Spinal cord (tissue), 10 donors: Measurements from ENCODE around the gene PIM2. TPM values are rescaled to one million over a fixed set of nuclear protein-coding genes. Genes with fewer than 3 reads are reported as not detected.
A peak's percentile ranks its signal among the peaks of the same experiment; 100 is the strongest.
"Not testable (repeated sequence)": the region's sequence is repeated elsewhere in the genome, so short reads cannot be mapped to it uniquely, and the experiment has no call there.

Source experiments
- DNase-seq, 6 donors: peaks; one replicate each; pipeline versions ENCODE4 v3.0.0 to v3.0.0-alpha.2; 2013 to 2015; ENCODE audit warnings: low spot score in 6 of 6, low read depth in 4 of 6
- H3K27ac ChIP-seq: one replicate; pipeline ENCODE4 v1.5.1; 2013; ENCODE audit warnings: low read depth, low read length, control low read depth
- H3K27me3 ChIP-seq: one replicate; pipeline ENCODE4 v1.6.1; 2013; ENCODE audit warnings: low read length; ENCODE audit not compliant: control insufficient read depth, insufficient read depth
- H3K36me3 ChIP-seq: one replicate; pipeline ENCODE4 v1.6.1; 2013; ENCODE audit warnings: low read length; ENCODE audit not compliant: control insufficient read depth, insufficient read depth
- H3K4me1 ChIP-seq: one replicate; pipeline ENCODE4 v1.6.1; 2013; ENCODE audit warnings: low read length; ENCODE audit not compliant: control insufficient read depth, insufficient read depth
- H3K4me3 ChIP-seq: one replicate; pipeline ENCODE4 v1.5.1; 2013; ENCODE audit warnings: low read depth, low read length, control low read depth
- H3K9me3 ChIP-seq: one replicate; pipeline ENCODE4 v1.6.1; 2013; ENCODE audit warnings: low read length; ENCODE audit not compliant: control insufficient read depth, insufficient read depth
- WGBS: methylation state at CpG from one replicate; pipeline ENCODE4 v1.1.5; 2013; ENCODE audit warnings: missing lambda C conversion rate; ENCODE audit not compliant: insufficient coverage; 5-methylcytosine and 5-hydroxymethylcytosine counted together
- polyA plus RNA-seq, 2 donors: library from polyadenylated mRNA; unstranded; fragments of 120-200 nt; gene quantifications; one replicate each; pipeline ENCODE4 v1.2.1, GENCODE V29; 2013; ENCODE audit not compliant: insufficient read length in 2 of 2
- small RNA-seq: library from RNA; depleted of rRNA; stranded (forward); fragments of <200 nt; gene quantifications from one replicate; pipeline ENCODE3, GENCODE V24; 2014; ENCODE audit warnings: low replicate concordance
- total RNA-seq, 2 donors: library from RNA; depleted of rRNA in 1 of 2; stranded (reverse); fragments of 120-200 nt in 1 of 2; fragments of >200 nt in 1 of 2; gene quantifications; one replicate each; pipeline versions ENCODE4 v1.2.3 to v1.2.4, GENCODE V29; 2013 to 2014
- donor health status: healthy.

The PIM2 gene
- total and polyA plus RNA-seq, 4 donors, result 10.3 to 13.1 (median 11.2) TPM

- Histone ChIP-seq H3K27me3 (no peaks in the 10 kb centered on the region), H3K27ac (no peak overlapping the region), H3K4me3 (peak overlapping the region; percentile 24), H3K9me3 (no peaks in the 10 kb centered on the region), H3K36me3 (peaks cover 12% of the 10 kb centered on the region), H3K4me1 (peaks cover 8% of the 10 kb centered on the region)
- peak in 2 of 6 donors; percentile 31 to 34 for DNase-seq
- 49% methylated on average over 13 of the region's 15 CpGs for WGBS
These were observed 28.4 kb downstream of the PIM2 start for GRCh38 chrX:48890296-48890925.

DNA sequence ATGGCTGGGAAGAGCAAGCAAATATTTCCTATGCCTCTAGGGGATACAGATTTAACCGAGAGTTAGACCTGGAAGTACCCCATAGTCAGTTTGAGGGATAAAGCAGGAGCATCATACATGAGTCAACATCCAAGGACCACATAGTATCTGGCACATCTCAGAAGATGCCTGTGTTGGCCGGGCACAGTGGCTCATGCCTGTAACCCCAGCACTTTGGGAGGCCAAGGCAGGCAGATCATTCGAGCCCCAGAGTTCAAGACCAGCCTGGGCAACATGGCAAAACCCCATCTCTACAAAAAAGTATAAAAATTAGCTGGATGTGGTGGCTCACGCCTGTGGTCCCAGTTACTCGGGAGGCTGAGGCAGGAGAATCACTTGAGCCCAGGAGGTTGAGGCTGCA lies 32.2 kb downstream of the PIM2 start:
- WGBS, result 89% methylated on average over 2 of the region's 5 CpGs
- not testable (repeated sequence) for H3K36me3 ChIP-seq, H3K4me3 ChIP-seq, DNase-seq, H3K9me3 ChIP-seq, H3K27me3 ChIP-seq, H3K4me1 ChIP-seq, H3K27ac ChIP-seq

- Histone ChIP-seq H3K27ac (no peak overlapping the region), H3K9me3 (no peaks in the 10 kb centered on the region), H3K4me3 (no peak overlapping the region), H3K27me3 (no peaks in the 10 kb centered on the region), H3K36me3 (no peaks in the 10 kb centered on the region), H3K4me1 (no peaks in the 10 kb centered on the region)
- 69% methylated on average over 8 of the region's 10 CpGs for WGBS
- no peak for DNase-seq
These were observed 35.1 kb downstream of the PIM2 start for GRCh38 chrX:48883729-48884128.

- WGBS, result no CpG with 5 or more reads among the region's 4 CpGs
- not testable (repeated sequence) for H3K36me3 ChIP-seq, H3K9me3 ChIP-seq
These were observed 41.9 kb downstream of the PIM2 start for GRCh38 chrX:48876944-48877343.

GRCh38 chrX:48872017-48872416 lies 46.8 kb downstream of the PIM2 start:
- not testable (repeated sequence) for H3K27ac ChIP-seq, H3K9me3 ChIP-seq, H3K27me3 ChIP-seq, H3K4me1 ChIP-seq, H3K4me3 ChIP-seq, H3K36me3 ChIP-seq, DNase-seq
- no CpG with 5 or more reads among the region's 2 CpGs for WGBS

More at GRCh38 chrX:48876944-48877343, 41.9 kb downstream of the PIM2 start:
- not testable (repeated sequence) for DNase-seq, H3K27ac ChIP-seq, H3K4me3 ChIP-seq, H3K4me1 ChIP-seq, H3K27me3 ChIP-seq

- H3K27me3 ChIP-seq, result no peaks in the 10 kb centered on the region
- H3K4me3 ChIP-seq, result no peak overlapping the region
- H3K4me1 ChIP-seq, result no peaks in the 10 kb centered on the region
- no peaks in the 10 kb centered on the region for H3K36me3 ChIP-seq
- H3K9me3 ChIP-seq, result no peaks in the 10 kb centered on the region
- H3K27ac ChIP-seq, result no peak overlapping the region
- WGBS, result 65% methylated on average over 4 of the region's 4 CpGs
- DNase-seq, result no peak
These were observed 54.6 kb downstream of the PIM2 start for GRCh38 chrX:48864210-48864609.

Small RNA genes within 50 kb of the gene (small RNA-seq; reads per million reads assigned to genes)
- gene RNU6-722P, result not detected

Other genes starting within 250 kb of the PIM2 start
- gene WAS, start 235.2 kb downstream of the PIM2 start, total RNA-seq, result 1 to 10 TPM; 3.1 to 4.3 TPM
- 1 to 10 TPM; 6.2 to 7.1 TPM for gene WAS, start 235.2 kb downstream of the PIM2 start, polyA plus RNA-seq
- 1 to 10 TPM; 3.0 to 4.8 TPM for gene SUV39H1, start 222.3 kb downstream of the PIM2 start, total RNA-seq
- gene SUV39H1, start 222.3 kb downstream of the PIM2 start, polyA plus RNA-seq, result 1 to 10 TPM; 6.9 to 8.2 TPM
- gene GLOD5, start 157.3 kb downstream of the PIM2 start, total RNA-seq, result not detected
- not detected for gene GLOD5, start 157.3 kb downstream of the PIM2 start, polyA plus RNA-seq
- gene GATA1, start 132.4 kb downstream of the PIM2 start, total RNA-seq, result under 1 TPM; 0.39 to 0.59 TPM
- gene GATA1, start 132.4 kb downstream of the PIM2 start, polyA plus RNA-seq, result under 1 TPM; 0.22 to 0.45 TPM
- 100 to 1,000 TPM in 1 of 2 donors, 10 to 100 TPM in 1; 63.9 to 139 TPM for gene HDAC6, start 117.0 kb downstream of the PIM2 start, total RNA-seq
- 100 to 1,000 TPM; 150 to 194 TPM for gene HDAC6, start 117.0 kb downstream of the PIM2 start, polyA plus RNA-seq
- under 1 TPM in 1 of 2 donors, not detected in 1; 0.22 TPM for gene ERAS, start 92.5 kb downstream of the PIM2 start, total RNA-seq
- gene ERAS, start 92.5 kb downstream of the PIM2 start, polyA plus RNA-seq, result under 1 TPM; 0.73 to 0.78 TPM
- 10 to 100 TPM; 61.4 to 91.4 TPM for gene PCSK1N, start 83.4 kb downstream of the PIM2 start, total RNA-seq
- 100 to 1,000 TPM; 481 to 566 TPM for gene PCSK1N, start 83.4 kb downstream of the PIM2 start, polyA plus RNA-seq
- gene TIMM17B, start 21.3 kb downstream of the PIM2 start, total RNA-seq, result 10 to 100 TPM; 18.0 to 42.4 TPM
- gene TIMM17B, start 21.3 kb downstream of the PIM2 start, polyA plus RNA-seq, result 10 to 100 TPM; 49.4 to 53.8 TPM
- gene PQBP1, start 21.1 kb downstream of the PIM2 start, total RNA-seq, result 10 to 100 TPM; 28.9 to 67.9 TPM
- gene PQBP1, start 21.1 kb downstream of the PIM2 start, polyA plus RNA-seq, result 10 to 100 TPM; 89.8 to 91.9 TPM
- 10 to 100 TPM; 10.4 to 14.2 TPM for gene SLC35A2, start 7.4 kb downstream of the PIM2 start, total RNA-seq
- gene SLC35A2, start 7.4 kb downstream of the PIM2 start, polyA plus RNA-seq, result 10 to 100 TPM; 26.8 to 27.9 TPM
- gene OTUD5, start 38.6 kb upstream of the PIM2 start, total RNA-seq, result 10 to 100 TPM; 27.9 to 35.7 TPM
- gene OTUD5, start 38.6 kb upstream of the PIM2 start, polyA plus RNA-seq, result 10 to 100 TPM; 74.0 to 81.4 TPM
- gene KCND1, start 52.8 kb upstream of the PIM2 start, total RNA-seq, result 1 to 10 TPM; 1.8 to 3.7 TPM
- 1 to 10 TPM; 5.7 to 6.7 TPM for gene KCND1, start 52.8 kb upstream of the PIM2 start, polyA plus RNA-seq
- 10 to 100 TPM; 29.1 to 30.0 TPM for gene GRIPAP1, start 83.2 kb upstream of the PIM2 start, total RNA-seq
- 100 to 1,000 TPM in 1 of 2 donors, 10 to 100 TPM in 1; 91.2 to 116 TPM for gene GRIPAP1, start 83.2 kb upstream of the PIM2 start, polyA plus RNA-seq
- gene TFE3, start 124.3 kb upstream of the PIM2 start, total RNA-seq, result 10 to 100 TPM; 13.1 to 21.7 TPM
- 10 to 100 TPM; 36.5 to 41.3 TPM for gene TFE3, start 124.3 kb upstream of the PIM2 start, polyA plus RNA-seq
- 1 to 10 TPM; 1.6 to 3.5 TPM for gene CCDC120, start 140.0 kb upstream of the PIM2 start, total RNA-seq
- gene CCDC120, start 140.0 kb upstream of the PIM2 start, polyA plus RNA-seq, result 10 to 100 TPM; 14.8 to 22.4 TPM
- 10 to 100 TPM in 1 of 2 donors, 1 to 10 TPM in 1; 7.3 to 16.1 TPM for gene PRAF2, start 155.0 kb upstream of the PIM2 start, total RNA-seq
- 100 to 1,000 TPM; 122 to 128 TPM for gene PRAF2, start 155.0 kb upstream of the PIM2 start, polyA plus RNA-seq
- 10 to 100 TPM; 24.5 to 47.3 TPM for gene WDR45, start 160.9 kb upstream of the PIM2 start, total RNA-seq
- 10 to 100 TPM; 42.2 to 49.0 TPM for gene WDR45, start 160.9 kb upstream of the PIM2 start, polyA plus RNA-seq
- gene GPKOW, start 204.7 kb upstream of the PIM2 start, total RNA-seq, result 10 to 100 TPM; 22.9 to 32.3 TPM
- gene GPKOW, start 204.7 kb upstream of the PIM2 start, polyA plus RNA-seq, result 10 to 100 TPM; 34.2 to 35.6 TPM
- gene MAGIX, start 243.7 kb upstream of the PIM2 start, total RNA-seq, result 1 to 10 TPM; 2.0 to 6.2 TPM
- gene MAGIX, start 243.7 kb upstream of the PIM2 start, polyA plus RNA-seq, result 1 to 10 TPM; 5.5 to 6.0 TPM